HG03457 (cell line): ENCODE results near the gene TFAP2B.

Source experiments
- ATAC-seq: cut with Tn5 transposase; IDR thresholded peaks from one replicate; pipeline ENCODE4 v1.9.1; 2021; ENCODE audit warnings: moderate number of reproducible peaks; ENCODE audit not compliant: unreplicated experiment

The TFAP2B gene

GRCh38 chr6:50846144-50846851, 27.6 kb downstream of the TFAP2B start:
- ATAC-seq = no peak

- ATAC-seq = no peak
Measured at GRCh38 chr6:50846852-50847155, 28.1 kb downstream of the TFAP2B start.

- ATAC-seq = no peak
Measured at GRCh38 chr6:50847890-50848594, 29.4 kb downstream of the TFAP2B start.

- ATAC-seq = no peak
Measured at GRCh38 chr6:50848989-50849795, 30.5 kb downstream of the TFAP2B start.

GRCh38 chr6:50849796-50850180, 31.1 kb downstream of the TFAP2B start:
- no peak for ATAC-seq

DNA sequence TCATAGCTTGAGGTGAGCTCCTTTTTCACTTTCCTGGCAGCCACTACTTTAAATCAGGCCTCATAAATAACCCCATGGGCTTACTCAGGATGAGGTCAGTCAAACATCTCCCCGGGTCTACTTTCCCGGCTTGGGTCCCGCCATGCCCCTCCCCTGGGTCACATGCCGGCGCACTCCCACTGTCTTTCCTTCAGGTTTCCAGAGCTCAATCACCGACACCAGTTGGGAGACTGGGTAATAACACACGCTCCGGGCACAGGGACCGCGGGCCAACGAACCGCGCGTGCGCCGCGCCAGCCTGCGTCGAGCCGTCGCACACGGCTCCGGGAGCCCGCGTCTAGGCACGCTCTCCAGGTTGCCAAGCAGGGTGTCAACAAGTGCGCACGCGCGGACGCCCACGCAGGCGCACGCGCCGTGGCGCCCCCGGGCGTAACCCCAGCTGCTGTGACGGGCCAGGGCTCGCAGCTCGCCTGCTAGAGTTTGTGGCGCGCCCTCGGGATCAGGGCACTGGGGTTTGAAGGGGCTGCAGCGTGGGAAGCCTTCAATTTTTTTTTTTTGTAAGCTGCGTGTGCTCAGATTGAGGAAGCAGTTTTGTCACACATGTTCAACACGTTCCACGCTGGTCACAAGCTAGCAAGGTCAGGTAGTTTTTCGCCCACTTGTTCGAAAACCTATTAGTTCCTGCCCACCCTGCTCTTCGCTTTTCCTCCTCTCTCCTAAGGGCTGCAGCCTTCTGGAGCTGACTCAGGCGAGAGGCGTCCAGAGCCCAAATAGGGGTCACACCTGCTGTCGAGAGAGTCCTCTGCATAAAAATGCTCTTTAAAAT, 31.8 kb downstream of the TFAP2B start:
- ATAC-seq = no peak

GRCh38 chr6:50851049-50851845, 32.6 kb downstream of the TFAP2B start:
- no peak for ATAC-seq

DNA sequence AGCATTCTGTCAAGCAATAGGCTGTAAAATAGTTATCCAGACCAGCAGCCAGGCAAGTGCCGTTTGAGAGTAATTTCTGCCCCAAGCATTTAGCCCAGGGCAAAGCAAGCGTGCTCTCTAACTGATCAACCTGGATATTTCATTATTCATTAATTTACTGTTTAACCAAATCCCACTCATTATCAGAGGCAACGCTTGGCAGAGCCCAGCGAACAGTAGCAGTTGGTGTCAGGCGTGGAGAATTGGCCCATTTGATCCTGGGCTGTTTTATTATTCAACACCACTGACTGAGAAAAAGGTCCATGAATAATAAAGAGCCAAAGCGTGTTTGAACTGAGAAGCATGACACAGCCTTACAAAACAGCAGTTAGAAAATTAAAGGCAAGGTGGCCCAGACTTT, 35.3 kb downstream of the TFAP2B start:
- no peak for ATAC-seq

DNA sequence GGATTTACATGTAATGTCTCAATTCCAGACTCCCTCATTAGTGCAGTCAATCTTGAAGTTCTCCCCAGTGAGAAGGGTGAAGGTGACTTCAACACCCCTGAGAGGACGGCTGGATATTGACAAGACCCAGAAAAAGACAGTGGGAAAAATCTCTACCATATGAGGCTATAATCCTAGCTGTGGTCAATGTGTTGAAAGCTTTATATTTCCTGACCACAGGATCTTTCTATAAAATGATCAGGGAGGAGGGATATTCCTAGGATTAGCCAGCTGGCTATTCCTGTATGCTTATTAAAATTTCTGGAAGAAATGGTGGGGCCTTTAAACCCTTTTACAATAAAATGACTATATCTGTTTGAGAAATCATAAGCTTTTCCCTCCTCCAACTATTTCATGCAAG, 43.0 kb downstream of the TFAP2B start:
- no peak for ATAC-seq

- ATAC-seq = no peak
Measured at GRCh38 chr6:50862176-50862575, 43.5 kb downstream of the TFAP2B start.

DNA sequence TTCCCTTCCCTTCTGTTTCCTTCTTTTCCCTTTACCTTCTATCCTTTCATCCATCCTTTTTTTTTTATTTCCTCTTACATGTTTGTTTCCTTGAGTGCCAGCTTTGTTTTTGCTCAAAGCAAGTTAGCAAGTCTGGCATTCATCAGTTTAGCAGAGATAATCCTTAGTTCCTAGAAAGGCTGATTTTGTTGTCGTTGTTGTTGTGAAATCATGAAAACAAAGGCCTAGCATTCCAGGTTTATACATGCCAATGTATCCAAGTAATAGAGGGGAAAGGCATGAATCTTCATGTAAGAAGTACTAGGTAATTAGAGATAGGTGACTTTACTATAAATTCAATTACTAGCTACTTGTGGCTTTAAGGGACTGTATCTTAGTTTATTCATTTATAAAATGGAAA, 45.9 kb downstream of the TFAP2B start:
- no peak for ATAC-seq

GRCh38 chr6:50868466-50868865, 49.8 kb downstream of the TFAP2B start:
- no peak for ATAC-seq

DNA sequence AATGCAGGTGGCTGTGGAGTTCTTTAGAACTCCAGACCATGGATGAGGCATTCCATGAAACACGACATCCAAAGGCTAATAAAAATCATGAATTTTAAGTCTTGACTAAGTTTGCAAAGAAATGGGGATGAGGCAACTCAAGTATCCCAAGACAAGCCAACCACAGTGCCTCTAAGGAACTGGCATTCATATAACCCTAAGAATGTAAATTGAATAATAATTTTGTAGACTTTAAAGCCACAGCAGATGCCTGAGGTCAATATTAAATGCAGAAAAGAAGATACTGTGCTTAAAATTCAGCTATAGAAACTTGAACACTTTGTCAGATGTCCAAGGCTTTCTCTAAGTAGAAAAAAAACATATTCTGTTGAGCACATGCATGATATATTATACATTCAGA, 54.5 kb downstream of the TFAP2B start:
- ATAC-seq = no peak

GRCh38 chr6:50884364-50884763, 65.7 kb downstream of the TFAP2B start:
- ATAC-seq = no peak

- ATAC-seq = no peak
Measured at GRCh38 chr6:50887112-50887511, 68.4 kb downstream of the TFAP2B start.

- ATAC-seq = no peak
Measured at GRCh38 chr6:50889497-50889896, 70.8 kb downstream of the TFAP2B start.

DNA sequence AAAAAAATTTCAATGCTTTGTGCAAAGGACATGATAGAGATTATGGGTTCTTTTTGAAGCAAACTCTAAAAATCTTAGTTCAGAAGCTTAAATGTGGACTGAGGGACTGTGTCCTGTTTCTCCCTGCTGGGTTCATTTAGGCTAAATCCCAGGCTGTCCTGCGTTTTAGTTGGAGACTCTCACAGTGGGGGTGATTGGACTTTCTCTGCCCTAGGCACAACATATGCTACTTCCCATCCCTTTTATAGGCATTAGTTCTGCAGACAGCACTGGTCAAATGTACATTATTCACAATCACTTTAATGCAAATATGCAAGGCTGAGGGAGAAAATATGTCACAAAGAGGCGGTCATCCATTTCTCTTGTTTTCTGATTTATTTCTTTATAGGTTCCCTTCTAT, 71.3 kb downstream of the TFAP2B start:
- ATAC-seq = no peak

GRCh38 chr6:50890579-50890978, 71.9 kb downstream of the TFAP2B start:
- no peak for ATAC-seq

DNA sequence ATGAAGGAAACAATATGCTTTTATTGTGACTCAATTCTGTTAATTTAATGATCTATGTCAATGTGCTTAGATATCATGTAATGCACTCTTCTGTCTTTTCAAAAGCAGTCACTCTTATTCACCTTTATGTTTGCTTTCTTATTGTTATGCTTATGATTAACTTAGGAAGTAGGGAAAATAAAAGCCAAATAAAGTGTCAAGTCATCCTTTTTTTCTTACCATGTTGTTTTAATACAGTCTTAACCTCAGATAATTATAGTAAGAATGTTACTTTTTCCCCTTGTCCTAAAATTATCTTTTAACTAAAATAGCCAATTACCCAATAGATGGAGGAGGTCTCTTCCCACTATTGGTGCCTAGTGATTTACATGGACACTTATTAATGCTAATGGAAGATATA, 72.6 kb downstream of the TFAP2B start:
- no peak for ATAC-seq
